UCSD-AML1 (cell line): Measurements from ENCODE around the gene HIGD1C.
"Not testable (repeated sequence)": the region's sequence is repeated elsewhere in the genome, so short reads cannot be mapped to it uniquely, and the experiment has no call there.

Source experiments
- DNase-seq: peaks from one replicate; lab custom pipeline; 2025; ENCODE audit not compliant: unreplicated experiment; lab: John Stamatoyannopoulos, UW

The HIGD1C gene

GRCh38 chr12:50952510-50952909 is at the start of gene HIGD1C:
TSS of gene HIGD1C (plus strand) at chr12:50952544. CDS start at chr12:50953999, 1,455 bp downstream.
- no peak for DNase-seq

GRCh38 chr12:50908479-50908878 is 43.9 kb upstream of the HIGD1C start:
- not testable (repeated sequence) for DNase-seq

- not testable (repeated sequence) for DNase-seq
Measured at GRCh38 chr12:50912361-50912760, 40.0 kb upstream of the HIGD1C start.

GRCh38 chr12:50913224-50913623 is 39.1 kb upstream of the HIGD1C start:
- DNase-seq: no peak

- no peak for DNase-seq
Measured at GRCh38 chr12:50914872-50915484, 37.4 kb upstream of the HIGD1C start.

- no peak for DNase-seq
Measured at GRCh38 chr12:50916292-50916691, 36.1 kb upstream of the HIGD1C start.

GRCh38 chr12:50918584-50919316 is 33.6 kb upstream of the HIGD1C start:
- DNase-seq: no peak

- no peak for DNase-seq
Measured at GRCh38 chr12:50922820-50923219, 29.5 kb upstream of the HIGD1C start.

- DNase-seq: no peak
Measured at GRCh38 chr12:50923361-50924130, 28.8 kb upstream of the HIGD1C start.

GRCh38 chr12:50924131-50924438 is 28.3 kb upstream of the HIGD1C start:
- DNase-seq: no peak

- peak; percentile 63 for DNase-seq
Measured at GRCh38 chr12:50924439-50925341, 27.7 kb upstream of the HIGD1C start.

GRCh38 chr12:50925342-50925651 is 27.0 kb upstream of the HIGD1C start:
- no peak for DNase-seq

- DNase-seq: no peak
Measured at GRCh38 chr12:50925920-50926319, 26.4 kb upstream of the HIGD1C start.

GRCh38 chr12:50926415-50926814 is 25.9 kb upstream of the HIGD1C start:
- no peak for DNase-seq

- DNase-seq: not testable (repeated sequence)
Measured at GRCh38 chr12:50926932-50927331, 25.4 kb upstream of the HIGD1C start.

GRCh38 chr12:50927356-50927755 is 25.0 kb upstream of the HIGD1C start:
- DNase-seq: no peak

- DNase-seq: no peak
Measured at GRCh38 chr12:50927766-50928224, 24.5 kb upstream of the HIGD1C start.

- peak; percentile 27 for DNase-seq
Measured at GRCh38 chr12:50928392-50928791, 24.0 kb upstream of the HIGD1C start.

- DNase-seq: no peak
Measured at GRCh38 chr12:50929831-50930230, 22.5 kb upstream of the HIGD1C start.

GRCh38 chr12:50930477-50930876 is 21.9 kb upstream of the HIGD1C start:
- DNase-seq: not testable (repeated sequence)

GRCh38 chr12:50932787-50933280 is 19.5 kb upstream of the HIGD1C start:
- DNase-seq: no peak
